Ammon's horn (tissue), 1 donor: Measurements from ENCODE around the gene AP3S1.
"Not testable (repeated sequence)": the region's sequence is repeated elsewhere in the genome, so short reads cannot be mapped to it uniquely, and the experiment has no call there.

Experiments
- DNase-seq: peaks from one replicate; pipeline ENCODE4 v3.0.0-alpha.2; 2016; ENCODE audit warnings: low spot score

Gene AP3S1

GRCh38 chr5:115873392-115873791, 31.7 kb downstream of the AP3S1 start:
- DNase-seq = no peak

- no peak for DNase-seq
These were observed 33.7 kb downstream of the AP3S1 start for GRCh38 chr5:115875447-115875846.

- not testable (repeated sequence) for DNase-seq
These were observed 35.6 kb downstream of the AP3S1 start for GRCh38 chr5:115877342-115877741.

- not testable (repeated sequence) for DNase-seq
These were observed 40.7 kb downstream of the AP3S1 start for GRCh38 chr5:115882434-115882833.

GRCh38 chr5:115884704-115885103, 43.0 kb downstream of the AP3S1 start:
- DNase-seq = no peak

GRCh38 chr5:115885208-115885607, 43.5 kb downstream of the AP3S1 start:
- not testable (repeated sequence) for DNase-seq

- no peak for DNase-seq
These were observed 46.3 kb downstream of the AP3S1 start for GRCh38 chr5:115888027-115888426.

GRCh38 chr5:115892021-115892420, 50.3 kb downstream of the AP3S1 start:
- no peak for DNase-seq

GRCh38 chr5:115894342-115894741, 52.6 kb downstream of the AP3S1 start:
- no peak for DNase-seq

- DNase-seq = no peak
These were observed 54.1 kb downstream of the AP3S1 start for GRCh38 chr5:115895821-115896220.

- no peak for DNase-seq
These were observed 56.9 kb downstream of the AP3S1 start for GRCh38 chr5:115898656-115899055.

GRCh38 chr5:115907177-115907576, 65.4 kb downstream of the AP3S1 start:
- DNase-seq = no peak

GRCh38 chr5:115913623-115914400, 72.1 kb downstream of the AP3S1 start:
- not testable (repeated sequence) for DNase-seq

- no peak for DNase-seq
These were observed 78.5 kb downstream of the AP3S1 start for GRCh38 chr5:115920171-115920725.

- not testable (repeated sequence) for DNase-seq
These were observed 87.1 kb downstream of the AP3S1 start for GRCh38 chr5:115928578-115929407.

GRCh38 chr5:115930171-115930570, 88.4 kb downstream of the AP3S1 start:
- DNase-seq = not testable (repeated sequence)

GRCh38 chr5:115930630-115931337, 89.0 kb downstream of the AP3S1 start:
- no peak for DNase-seq

GRCh38 chr5:115932991-115933390, 91.3 kb downstream of the AP3S1 start:
- DNase-seq = no peak

GRCh38 chr5:115934388-115934974, 92.7 kb downstream of the AP3S1 start:
- DNase-seq = no peak

- DNase-seq = no peak
These were observed 94.3 kb downstream of the AP3S1 start for GRCh38 chr5:115936031-115936430.

GRCh38 chr5:115939059-115939458, 97.3 kb downstream of the AP3S1 start:
- DNase-seq = no peak
